GM21381 (cell line): ENCODE data around the gene SH3BGRL2.
A peak's percentile ranks its signal among the peaks of the same experiment; 100 is the strongest.
"Not testable (repeated sequence)": the region's sequence is repeated elsewhere in the genome, so short reads cannot be mapped to it uniquely, and the experiment has no call there.

Experiments
- ATAC-seq: cut with Tn5 transposase; IDR thresholded peaks from one replicate; pipeline ENCODE4 v1.9.1; 2021; ENCODE audit warnings: mild to moderate bottlenecking, moderate library complexity; ENCODE audit not compliant: unreplicated experiment

Gene SH3BGRL2

DNA sequence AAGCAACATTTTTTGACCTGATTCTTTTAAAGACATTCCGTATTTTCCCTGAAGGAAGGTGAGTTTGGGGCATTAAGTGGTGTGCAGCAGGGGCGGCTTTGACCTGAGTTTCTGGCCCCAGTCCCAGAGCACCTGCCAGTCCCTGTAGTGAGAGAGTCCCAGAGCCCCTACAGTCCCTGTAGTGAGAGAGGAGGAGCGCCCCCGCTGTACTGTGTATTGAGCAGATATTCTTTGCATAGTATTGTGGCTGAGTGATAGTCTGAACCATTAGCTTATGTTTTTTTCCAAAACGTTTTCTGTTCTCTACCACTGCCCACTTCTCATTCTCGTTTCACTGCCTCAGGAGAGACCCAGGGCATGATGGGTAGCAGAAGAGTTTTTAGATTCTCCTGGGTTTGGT, 17.2 kb upstream of the SH3BGRL2 start:
- ATAC-seq, result no peak

- ATAC-seq, result peak; percentile 66
Measured at GRCh38 chr6:79614326-79615305, 16.5 kb upstream of the SH3BGRL2 start.

DNA sequence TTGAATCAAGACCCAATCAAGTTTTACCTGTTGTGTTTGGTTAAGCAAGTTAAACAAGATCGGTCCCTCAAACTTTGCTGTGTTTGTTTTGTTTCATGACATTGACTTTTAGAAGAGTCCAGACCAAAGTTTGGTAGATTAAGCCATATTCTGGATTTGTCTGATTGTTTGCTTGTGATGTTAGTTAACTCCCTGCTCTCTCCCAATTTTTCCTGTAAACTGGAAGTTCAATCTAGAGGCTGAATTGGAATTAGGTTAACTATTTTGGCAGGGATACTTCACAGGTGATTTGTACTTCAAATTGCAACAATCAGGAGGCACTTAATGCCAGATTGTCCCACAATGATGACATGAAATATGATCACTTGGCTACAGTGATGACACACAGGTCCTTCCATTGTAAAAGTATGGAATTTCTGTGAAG, 13.6 kb upstream of the SH3BGRL2 start:
- ATAC-seq, result no peak

DNA sequence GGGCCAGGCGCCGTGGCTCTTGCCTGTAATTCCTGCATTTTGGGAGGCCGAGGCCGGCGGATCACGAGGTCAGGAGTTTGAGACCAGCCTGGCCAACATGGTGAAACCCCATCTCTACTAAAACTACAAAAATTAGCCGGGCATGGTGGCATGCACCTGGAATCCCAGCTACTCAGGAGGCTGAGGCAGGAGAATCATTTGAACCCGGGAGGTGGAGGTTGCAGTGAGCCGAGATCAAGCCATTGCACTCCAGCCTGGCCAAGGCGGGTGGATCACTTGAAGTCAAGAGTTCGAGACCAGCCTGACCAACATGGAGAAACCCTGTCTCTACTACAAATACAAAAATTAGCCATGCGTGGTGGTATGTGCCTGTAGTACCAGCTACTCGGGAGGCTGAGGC, 12.7 kb upstream of the SH3BGRL2 start:
- not testable (repeated sequence) for ATAC-seq

GRCh38 chr6:79621579-79621978, 9.6 kb upstream of the SH3BGRL2 start:
- no peak for ATAC-seq

DNA sequence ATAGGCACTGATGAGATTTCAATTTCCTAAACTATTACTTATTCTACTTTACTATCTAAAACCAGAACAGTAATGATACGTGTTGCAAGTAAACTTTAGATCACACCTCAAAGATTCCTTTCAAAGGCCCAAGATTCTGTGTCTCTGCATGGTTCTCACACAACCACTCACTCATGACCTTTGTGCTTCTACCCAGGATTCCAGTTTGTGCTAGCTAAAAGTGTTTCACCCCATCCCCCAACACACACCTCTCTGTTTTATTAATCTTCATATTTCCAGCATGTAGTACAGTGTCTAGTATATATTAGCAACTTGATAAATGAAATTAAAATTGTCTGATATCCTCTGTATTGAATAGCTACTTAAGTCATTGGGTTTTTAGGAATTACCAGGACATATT, 8.8 kb upstream of the SH3BGRL2 start:
- ATAC-seq, result no peak

- no peak for ATAC-seq
Measured at GRCh38 chr6:79623106-79623505, 8.0 kb upstream of the SH3BGRL2 start.

DNA sequence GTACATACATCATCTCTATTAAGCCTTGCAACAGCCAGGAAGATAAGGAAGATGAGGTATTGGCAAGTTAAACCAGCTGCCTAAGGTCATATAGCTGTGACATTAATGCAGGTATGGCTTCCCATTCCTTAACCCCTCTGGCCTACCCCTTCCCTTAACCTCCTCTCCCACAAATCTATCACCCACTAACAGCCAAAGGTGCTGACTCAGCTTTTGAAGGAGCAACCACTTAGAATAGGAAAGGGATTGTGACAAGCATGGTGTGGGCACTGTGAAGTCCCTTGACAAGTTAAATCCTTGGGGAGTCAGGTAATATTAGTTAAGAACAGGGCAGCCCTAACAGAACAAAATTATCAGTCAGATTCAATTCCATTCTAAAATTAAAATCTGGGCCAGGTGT, 5.4 kb upstream of the SH3BGRL2 start:
- no peak for ATAC-seq

- no peak for ATAC-seq
Measured at GRCh38 chr6:79626811-79627210, 4.3 kb upstream of the SH3BGRL2 start.

DNA sequence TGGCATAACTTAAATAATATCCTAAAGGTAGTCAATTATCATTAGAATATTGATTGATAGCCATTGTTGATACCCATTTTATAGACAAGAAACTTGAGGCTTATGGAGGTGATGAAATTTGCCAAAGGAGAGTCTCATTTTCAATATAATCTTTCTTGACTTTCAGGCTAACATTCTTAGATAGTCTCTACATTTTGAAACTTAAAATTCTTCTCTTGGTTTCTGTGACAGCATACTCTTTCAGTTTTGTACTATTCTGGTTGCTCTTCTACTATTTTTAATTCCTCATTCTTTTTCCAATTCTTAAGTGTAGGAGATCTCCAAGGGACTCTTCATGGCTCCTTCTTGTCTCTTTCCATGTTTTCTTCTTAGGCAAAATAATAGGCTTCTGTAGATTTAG, 3.7 kb upstream of the SH3BGRL2 start:
- no peak for ATAC-seq

- ATAC-seq, result no peak
Measured at GRCh38 chr6:79628466-79629288, 2.5 kb upstream of the SH3BGRL2 start.

DNA sequence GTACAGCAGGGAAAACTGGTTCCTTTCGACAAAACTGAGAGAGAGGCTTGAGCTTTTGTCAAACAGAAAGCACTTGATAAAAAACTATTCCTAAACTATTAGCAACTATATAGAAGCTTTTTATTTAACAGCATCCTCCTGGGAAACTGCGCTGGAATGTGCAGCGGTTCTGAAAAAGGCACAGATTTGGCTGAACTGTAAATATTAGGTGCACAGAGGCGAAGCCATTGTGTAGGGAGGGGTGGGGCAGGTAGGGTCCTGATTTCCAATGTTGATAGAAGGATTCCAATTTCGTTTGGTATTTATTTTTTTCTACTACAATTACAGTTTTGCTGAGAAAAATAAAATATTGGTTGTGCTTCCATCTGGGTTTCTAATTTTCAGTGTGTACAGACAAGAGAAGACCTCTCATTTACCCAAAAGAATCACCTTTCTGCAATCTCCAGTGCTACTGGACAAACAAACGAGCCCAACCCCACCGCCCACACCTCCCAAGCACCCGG, 698 bp upstream of the SH3BGRL2 start:
- no peak for ATAC-seq

DNA sequence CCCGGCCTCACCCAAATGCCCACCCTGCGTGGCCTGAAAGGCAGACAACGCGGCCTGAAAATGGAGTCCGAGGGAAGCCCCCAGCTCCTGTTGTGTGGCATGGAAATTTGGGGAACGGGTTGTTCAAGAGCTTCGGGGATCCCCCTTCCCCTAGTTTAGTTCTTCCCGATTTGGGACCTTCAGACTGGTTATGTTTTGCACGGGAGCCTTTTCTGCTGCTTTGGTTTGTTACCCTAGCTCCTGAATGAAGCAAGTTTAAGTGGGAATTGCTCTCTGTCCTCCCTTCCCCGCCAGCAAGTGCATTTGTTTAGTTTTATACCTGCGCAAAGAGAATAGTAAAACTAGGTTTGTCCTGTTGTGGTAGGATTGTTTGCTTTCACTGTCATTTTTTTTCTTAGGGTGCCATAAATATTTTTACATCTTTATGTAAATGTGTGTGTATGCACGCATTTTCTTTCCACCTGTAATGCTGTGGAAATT, 604 bp downstream of the SH3BGRL2 start:
- ATAC-seq, result no peak

DNA sequence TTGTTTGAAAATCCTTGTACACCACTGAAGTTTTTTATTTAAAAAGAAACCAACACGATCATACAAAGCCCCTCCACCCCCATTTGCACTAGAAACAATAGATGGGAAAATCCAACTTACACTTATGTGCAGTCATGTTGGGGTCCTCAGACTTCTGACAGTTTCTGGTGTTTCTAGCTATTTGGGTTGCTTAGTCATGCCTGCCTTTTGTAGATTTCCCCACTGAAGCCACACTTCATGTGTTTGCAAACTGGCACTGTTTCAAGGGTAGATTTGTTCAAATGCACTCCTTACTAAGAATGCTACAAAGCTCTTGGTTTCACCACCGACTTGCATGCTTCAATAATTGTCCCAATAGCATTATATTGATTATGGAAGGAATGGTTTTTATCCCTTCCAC, 1.5 kb downstream of the SH3BGRL2 start:
- ATAC-seq, result no peak

GRCh38 chr6:79634491-79635231, 3.5 kb downstream of the SH3BGRL2 start:
- ATAC-seq, result no peak

GRCh38 chr6:79635232-79635543, 4.1 kb downstream of the SH3BGRL2 start:
- ATAC-seq, result no peak

DNA sequence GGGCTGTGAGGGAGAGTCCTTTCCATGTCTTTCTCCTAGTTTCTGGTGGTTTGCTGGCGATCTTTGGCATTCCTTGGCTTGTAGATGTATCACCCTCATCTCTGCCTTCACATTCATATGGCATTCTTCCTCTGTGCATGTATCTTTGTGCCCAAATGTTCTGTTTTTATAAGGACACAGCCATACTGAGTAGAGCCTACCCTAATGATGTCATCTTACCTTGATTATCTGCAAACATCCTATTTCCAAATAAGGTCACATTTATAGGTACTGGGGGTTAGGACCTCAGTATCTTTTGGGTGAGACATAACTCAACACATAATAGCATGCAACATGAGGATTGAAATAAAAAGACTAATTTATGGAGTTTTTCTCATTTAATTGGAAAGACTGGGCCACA, 5.5 kb downstream of the SH3BGRL2 start:
- no peak for ATAC-seq

DNA sequence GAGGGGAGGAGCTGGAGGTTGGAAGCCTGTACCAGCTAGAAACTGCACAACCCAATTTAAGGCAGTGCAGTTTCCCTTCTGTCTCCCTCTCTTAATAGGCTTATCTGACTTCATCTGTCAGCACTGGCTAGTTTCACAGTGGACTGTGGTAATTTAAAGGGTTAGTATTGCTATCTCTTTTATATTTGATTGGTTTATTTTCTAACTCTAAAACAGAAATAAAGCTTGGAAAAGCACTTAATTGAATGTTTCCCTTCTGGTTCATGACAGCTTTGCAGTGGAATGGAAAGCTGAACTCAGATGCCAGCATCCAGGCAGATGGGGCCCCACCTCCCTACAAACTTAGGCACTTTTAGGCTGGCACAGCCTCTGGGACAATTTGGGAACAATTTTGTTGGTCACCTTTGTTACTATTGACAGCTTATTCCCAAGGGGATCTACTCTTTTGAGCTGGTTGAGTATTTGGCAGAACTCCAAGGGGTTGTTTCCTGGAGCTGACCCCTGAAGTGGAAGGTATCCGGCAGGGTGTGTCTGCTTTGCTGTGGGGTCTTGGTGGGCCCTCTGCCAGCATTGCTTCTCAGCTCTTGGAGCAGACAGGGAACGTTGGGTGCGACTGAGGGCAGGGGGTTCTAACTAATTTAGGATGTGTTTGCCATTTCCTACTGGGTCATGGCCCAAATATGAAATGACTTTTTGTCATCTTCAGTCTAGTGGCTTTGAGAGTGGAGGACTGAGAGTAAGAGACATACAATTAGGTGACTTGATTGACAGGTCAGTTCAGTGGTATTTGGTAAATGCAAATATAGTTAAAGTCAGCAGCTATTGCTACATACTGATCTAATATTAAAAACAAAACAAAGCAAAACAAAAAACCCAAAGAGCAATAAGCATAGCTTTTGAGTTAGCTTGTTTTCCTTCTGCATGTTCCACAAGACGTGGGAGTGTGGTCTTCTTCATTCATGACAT, 9.3 kb downstream of the SH3BGRL2 start:
- ATAC-seq, result no peak

- ATAC-seq, result no peak
Measured at GRCh38 chr6:79646006-79646405, 14.9 kb downstream of the SH3BGRL2 start.

- ATAC-seq, result no peak
Measured at GRCh38 chr6:79646561-79646960, 15.4 kb downstream of the SH3BGRL2 start.
